ENCODE results near the gene PCDHB10. TPM values are rescaled to one million over a fixed set of nuclear protein-coding genes. Genes with fewer than 3 reads are reported as not detected.
"Not testable (repeated sequence)": the region's sequence is repeated elsewhere in the genome, so short reads cannot be mapped to it uniquely, and the experiment has no call there.

Gene PCDHB10
- polyA plus RNA-seq, 3 donors, result not detected

- H3K27ac ChIP-seq (ENCODE audit: low read depth in 1 of 2, low read length in 2 of 2); H3K4me2 ChIP-seq (replicated peaks; ENCODE audit: extremely low read depth, low read length, poor library complexity, severe bottlenecking); H3K4me1 ChIP-seq (ENCODE audit: control insufficient read depth in 1 of 2, insufficient read depth in 2 of 2, low read length in 2 of 2); DNase-seq; H3K4me1 Mint-ChIP-seq; intact Hi-C loops (cut with micrococcal nuclease); H3K79me2 ChIP-seq (ENCODE audit: insufficient read depth, low read length); H3K36me3 Mint-ChIP-seq; H3K36me3 ChIP-seq (replicated peaks in 1 of 2; ENCODE audit: control insufficient read depth in 1 of 2, insufficient read depth in 2 of 2, low read length in 2 of 2); H3K27me3 ChIP-seq (ENCODE audit: control insufficient read depth in 2 of 2, insufficient read depth in 2 of 2, low read length in 2 of 2); H4K20me1 ChIP-seq (ENCODE audit: insufficient read depth, low read length); H2AFZ ChIP-seq (ENCODE audit: insufficient read depth, low read depth, low read length, poor library complexity, severe bottlenecking); H3K9ac ChIP-seq (ENCODE audit: insufficient read depth, low read length, poor library complexity, severe bottlenecking); H3K4me3 Mint-ChIP-seq; H3K4me3 ChIP-seq (replicated peaks in 1 of 3; ENCODE audit: low read depth in 2 of 3, low read length in 3 of 3); H3K27ac Mint-ChIP-seq: not testable (repeated sequence)
- peaks cover 33 to 41% of the 10 kb centered on the region in 2 donors for H3K9me3 ChIP-seq (replicated peaks in 1 of 2; ENCODE audit: control insufficient read depth in 1 of 2, insufficient read depth in 1 of 2, low read length in 2 of 2)
- WGBS (ENCODE audit: insufficient coverage), result 40% methylated on average over 30 of the region's 35 CpGs
- Mint-ChIP-seq H3K27me3 (ENCODE audit: low read depth in 3 of 3) (peaks cover 12 to 22% (median 22%) of the 10 kb centered on the region in 3 donors), H3K9me3 (peaks cover 19 to 49% (median 38%) of the 10 kb centered on the region in 7 donors)
These were observed 9.5 kb downstream of the PCDHB10 start for GRCh38 chr5:141201646-141202045.

GRCh38 chr5:141208478-141208877 is 16.3 kb downstream of the PCDHB10 start, which contains the start of gene PCDHB12:
PCDHB12 (plus strand) TSS chr5:141208719; CDS start chr5:141208908, 189 bp downstream.
- Mint-ChIP-seq H3K27me3 (ENCODE audit: low read depth in 3 of 3) (peaks cover 12 to 36% (median 18%) of the 10 kb centered on the region in 3 donors), H3K9me3 (peaks cover 18 to 38% (median 27%) of the 10 kb centered on the region in 7 donors), H3K4me3 (no peak within 1 kb of the TSS), H3K4me1 (no peaks in the 10 kb centered on the region), H3K27ac (peak within 1 kb of the TSS in 1 of 7 donors; percentile 9), H3K36me3 (peaks cover 0 to 4% of the 10 kb centered on the region in 2 donors)
- WGBS (ENCODE audit: insufficient coverage), result 36% methylated on average over 7 of the region's 11 CpGs
- DNase-seq, result no peak
- H3K4me3 ChIP-seq (replicated peaks in 1 of 3; ENCODE audit: low read depth in 2 of 3, low read length in 3 of 3), result no peak within 1 kb of the TSS
- peaks cover 23 to 39% of the 10 kb centered on the region in 2 donors for H3K9me3 ChIP-seq (replicated peaks in 1 of 2; ENCODE audit: control insufficient read depth in 1 of 2, insufficient read depth in 1 of 2, low read length in 2 of 2)
- peaks cover 4 to 29% of the 10 kb centered on the region in 2 donors for H3K27me3 ChIP-seq (ENCODE audit: control insufficient read depth in 2 of 2, insufficient read depth in 2 of 2, low read length in 2 of 2)
- no peaks in the 10 kb centered on the region for H3K36me3 ChIP-seq (replicated peaks in 1 of 2; ENCODE audit: control insufficient read depth in 1 of 2, insufficient read depth in 2 of 2, low read length in 2 of 2)
- no peak within 1 kb of the TSS for H3K27ac ChIP-seq (ENCODE audit: low read depth in 1 of 2, low read length in 2 of 2)
- H4K20me1 ChIP-seq (ENCODE audit: insufficient read depth, low read length), result no peaks in the 10 kb centered on the region
- intact Hi-C loops (cut with micrococcal nuclease), result no loop called here
- no peak for TF ChIP-seq CTCF (IDR thresholded peaks at IDR 0.05)
- no peaks in the 10 kb centered on the region for H3K79me2 ChIP-seq (ENCODE audit: insufficient read depth, low read length)
- no peaks in the 10 kb centered on the region for H3K4me1 ChIP-seq (ENCODE audit: control insufficient read depth in 1 of 2, insufficient read depth in 2 of 2, low read length in 2 of 2)
- H3K4me2 ChIP-seq (replicated peaks; ENCODE audit: extremely low read depth, low read length, poor library complexity, severe bottlenecking), result no peak within 1 kb of the TSS
- H2AFZ ChIP-seq (ENCODE audit: insufficient read depth, low read depth, low read length, poor library complexity, severe bottlenecking), result no peak within 1 kb of the TSS
- H3K9ac ChIP-seq (ENCODE audit: insufficient read depth, low read length, poor library complexity, severe bottlenecking), result no peak within 1 kb of the TSS

GRCh38 chr5:141210281-141210680 is 18.1 kb downstream of the PCDHB10 start:
- peaks cover 28 to 52% of the 10 kb centered on the region in 2 donors for H3K9me3 ChIP-seq (replicated peaks in 1 of 2; ENCODE audit: control insufficient read depth in 1 of 2, insufficient read depth in 1 of 2, low read length in 2 of 2)
- Mint-ChIP-seq H3K9me3 (peaks cover 25 to 49% (median 36%) of the 10 kb centered on the region in 7 donors), H3K27me3 (ENCODE audit: low read depth in 3 of 3) (peaks cover 12 to 49% (median 32%) of the 10 kb centered on the region in 3 donors), H3K4me3 (peak overlapping the region in 1 of 2 donors; percentile 64)
- H3K9ac ChIP-seq (ENCODE audit: insufficient read depth, low read length, poor library complexity, severe bottlenecking); H3K4me2 ChIP-seq (replicated peaks; ENCODE audit: extremely low read depth, low read length, poor library complexity, severe bottlenecking); H3K36me3 Mint-ChIP-seq; intact Hi-C loops (cut with micrococcal nuclease); H3K4me1 ChIP-seq (ENCODE audit: control insufficient read depth in 1 of 2, insufficient read depth in 2 of 2, low read length in 2 of 2); H3K27ac ChIP-seq (ENCODE audit: low read depth in 1 of 2, low read length in 2 of 2); H4K20me1 ChIP-seq (ENCODE audit: insufficient read depth, low read length); H2AFZ ChIP-seq (ENCODE audit: insufficient read depth, low read depth, low read length, poor library complexity, severe bottlenecking); H3K36me3 ChIP-seq (replicated peaks in 1 of 2; ENCODE audit: control insufficient read depth in 1 of 2, insufficient read depth in 2 of 2, low read length in 2 of 2); H3K4me1 Mint-ChIP-seq; H3K27ac Mint-ChIP-seq; H3K4me3 ChIP-seq (replicated peaks in 1 of 3; ENCODE audit: low read depth in 2 of 3, low read length in 3 of 3); DNase-seq; H3K79me2 ChIP-seq (ENCODE audit: insufficient read depth, low read length): not testable (repeated sequence)
- 44% methylated on average over 23 of the region's 39 CpGs for WGBS (ENCODE audit: insufficient coverage)
- peaks cover 4 to 32% of the 10 kb centered on the region in 2 donors for H3K27me3 ChIP-seq (ENCODE audit: control insufficient read depth in 2 of 2, insufficient read depth in 2 of 2, low read length in 2 of 2)

- DNase-seq; H3K79me2 ChIP-seq (ENCODE audit: insufficient read depth, low read length); H3K36me3 ChIP-seq (replicated peaks in 1 of 2; ENCODE audit: control insufficient read depth in 1 of 2, insufficient read depth in 2 of 2, low read length in 2 of 2); H3K4me1 Mint-ChIP-seq; intact Hi-C loops (cut with micrococcal nuclease); H3K4me3 ChIP-seq (replicated peaks in 1 of 3; ENCODE audit: low read depth in 2 of 3, low read length in 3 of 3); H3K9ac ChIP-seq (ENCODE audit: insufficient read depth, low read length, poor library complexity, severe bottlenecking); H3K27ac ChIP-seq (ENCODE audit: low read depth in 1 of 2, low read length in 2 of 2); H3K4me1 ChIP-seq (ENCODE audit: control insufficient read depth in 1 of 2, insufficient read depth in 2 of 2, low read length in 2 of 2); H3K36me3 Mint-ChIP-seq; H3K27ac Mint-ChIP-seq; H4K20me1 ChIP-seq (ENCODE audit: insufficient read depth, low read length); H2AFZ ChIP-seq (ENCODE audit: insufficient read depth, low read depth, low read length, poor library complexity, severe bottlenecking); H3K4me2 ChIP-seq (replicated peaks; ENCODE audit: extremely low read depth, low read length, poor library complexity, severe bottlenecking): not testable (repeated sequence)
- 39% methylated on average over 9 of the region's 27 CpGs for WGBS (ENCODE audit: insufficient coverage)
- Histone ChIP-seq H3K27me3 (ENCODE audit: control insufficient read depth in 2 of 2, insufficient read depth in 2 of 2, low read length in 2 of 2) (peaks cover 4 to 35% of the 10 kb centered on the region in 2 donors), H3K9me3 (replicated peaks in 1 of 2; ENCODE audit: control insufficient read depth in 1 of 2, insufficient read depth in 1 of 2, low read length in 2 of 2) (peaks cover 32 to 56% of the 10 kb centered on the region in 2 donors)
- H3K27me3 Mint-ChIP-seq (ENCODE audit: low read depth in 3 of 3), result peaks cover 12 to 52% (median 35%) of the 10 kb centered on the region in 3 donors
- H3K9me3 Mint-ChIP-seq, result peaks cover 27 to 50% (median 39%) of the 10 kb centered on the region in 7 donors
- H3K4me3 Mint-ChIP-seq, result peak overlapping the region in 1 of 2 donors; percentile 74
These were observed 18.7 kb downstream of the PCDHB10 start for GRCh38 chr5:141210849-141211248.
